ENCODE data around the gene CALB2.

Gene CALB2

GRCh38 chr16:71412270-71413160 lies 54.0 kb downstream of the CALB2 start:
- no peak for TF ChIP-seq ZNF274 (IDR thresholded peaks at IDR 0.05; ENCODE audit: low read depth, low read length)
- H3K4me3 ChIP-seq (ENCODE audit: low read length): no peak overlapping the region

DNA sequence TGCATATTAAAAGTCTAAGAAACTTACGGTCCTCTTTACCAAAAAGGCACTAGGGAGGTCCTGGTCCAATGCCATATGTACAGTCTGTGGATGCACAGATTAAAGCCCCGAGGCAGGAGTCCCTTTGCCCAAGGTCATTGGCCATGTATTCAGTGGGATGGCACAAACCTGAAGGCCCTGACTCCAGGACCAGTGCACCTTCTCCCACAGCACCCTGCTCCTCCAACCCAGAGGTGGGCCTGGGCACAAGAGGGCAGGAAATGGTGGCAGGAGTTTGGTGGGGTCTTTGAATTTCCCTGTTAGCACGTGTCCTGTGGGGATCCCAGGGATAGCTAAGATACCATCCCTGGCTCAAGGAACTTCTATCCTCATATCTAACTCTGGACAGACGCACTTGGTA lies 54.8 kb downstream of the CALB2 start:
- no peak for TF ChIP-seq ZNF274 (IDR thresholded peaks at IDR 0.05; ENCODE audit: low read depth, low read length)
- H3K4me3 ChIP-seq (ENCODE audit: low read length): no peak overlapping the region

GRCh38 chr16:71414038-71414437 lies 55.5 kb downstream of the CALB2 start:
- TF ChIP-seq ZNF274 (IDR thresholded peaks at IDR 0.05; ENCODE audit: low read depth, low read length): no peak
- H3K4me3 ChIP-seq (ENCODE audit: low read length): no peak overlapping the region

GRCh38 chr16:71421911-71422310 lies 63.4 kb downstream of the CALB2 start:
- H3K4me3 ChIP-seq (ENCODE audit: low read length): no peak overlapping the region
- no peak for TF ChIP-seq ZNF274 (IDR thresholded peaks at IDR 0.05; ENCODE audit: low read depth, low read length)

GRCh38 chr16:71423016-71423415 lies 64.5 kb downstream of the CALB2 start:
- H3K4me3 ChIP-seq (ENCODE audit: low read length): no peak overlapping the region
- TF ChIP-seq ZNF274 (IDR thresholded peaks at IDR 0.05; ENCODE audit: low read depth, low read length): no peak

- no peak for TF ChIP-seq ZNF274 (IDR thresholded peaks at IDR 0.05; ENCODE audit: low read depth, low read length)
- H3K4me3 ChIP-seq (ENCODE audit: low read length): no peak overlapping the region
Measured at GRCh38 chr16:71423865-71424264, 65.3 kb downstream of the CALB2 start.

GRCh38 chr16:71424626-71425025 lies 66.1 kb downstream of the CALB2 start:
- TF ChIP-seq ZNF274 (IDR thresholded peaks at IDR 0.05; ENCODE audit: low read depth, low read length): no peak
- no peak overlapping the region for H3K4me3 ChIP-seq (ENCODE audit: low read length)

DNA sequence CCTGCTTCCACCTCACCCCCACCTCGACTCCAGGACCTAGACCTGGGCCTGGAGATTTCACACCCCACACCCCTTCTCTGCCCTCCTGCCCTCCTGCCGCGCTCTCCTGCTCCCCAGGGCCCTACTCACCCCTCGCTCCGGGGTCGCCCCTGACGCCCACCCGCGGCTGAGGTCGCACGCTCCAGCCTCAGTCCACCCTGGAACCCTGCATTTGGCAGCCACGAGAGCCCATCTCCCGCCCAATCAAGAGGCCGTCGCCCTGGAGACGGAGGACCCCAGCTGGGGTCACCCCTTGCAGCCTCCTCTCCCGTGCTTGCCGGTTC lies 67.2 kb downstream of the CALB2 start:
- no peak overlapping the region for H3K4me3 ChIP-seq (ENCODE audit: low read length)
- TF ChIP-seq ZNF274 (IDR thresholded peaks at IDR 0.05; ENCODE audit: low read depth, low read length): no peak

DNA sequence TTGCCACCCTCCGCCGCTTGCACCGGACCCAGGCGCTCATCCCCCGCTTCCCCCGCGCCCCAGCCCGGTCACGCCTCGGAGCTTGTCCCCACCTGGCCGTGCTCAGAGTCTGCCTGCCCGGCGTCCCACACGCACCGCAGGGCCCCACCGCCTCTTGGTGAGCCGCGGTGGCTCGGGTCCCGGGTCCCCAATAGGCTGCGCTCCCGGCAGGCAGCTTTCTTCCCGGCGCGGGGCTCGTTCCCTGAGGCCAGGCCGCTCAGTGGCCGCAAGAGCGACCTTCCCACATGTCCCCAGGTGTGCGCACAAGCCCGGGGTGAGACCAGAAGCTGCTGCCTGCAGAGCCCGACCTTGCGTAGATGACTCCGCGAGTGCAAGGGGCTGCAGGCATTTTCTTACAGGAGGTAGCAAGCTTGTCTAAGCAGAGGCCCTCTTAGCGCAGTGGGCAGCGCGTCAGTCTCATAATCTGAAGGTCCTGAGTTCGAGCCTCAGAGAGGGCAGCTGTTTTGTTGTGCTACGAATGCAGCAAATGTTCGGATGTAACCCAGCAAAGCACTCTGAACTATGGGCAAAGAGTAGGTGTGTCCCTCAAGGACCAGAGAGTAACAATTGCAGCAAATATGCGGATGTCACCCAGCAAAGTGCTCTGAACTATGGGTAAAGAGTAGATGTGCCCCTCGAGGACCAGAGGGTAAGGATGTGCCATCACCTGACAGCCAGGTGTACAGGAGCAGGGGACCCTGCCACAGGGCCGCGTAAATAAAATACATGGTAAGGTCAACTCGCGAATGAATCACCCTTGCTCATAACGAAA lies 67.8 kb downstream of the CALB2 start:
- H3K4me3 ChIP-seq (ENCODE audit: low read length): no peak overlapping the region
- TF ChIP-seq ZNF274 (IDR thresholded peaks at IDR 0.05; ENCODE audit: low read depth, low read length): no peak

DNA sequence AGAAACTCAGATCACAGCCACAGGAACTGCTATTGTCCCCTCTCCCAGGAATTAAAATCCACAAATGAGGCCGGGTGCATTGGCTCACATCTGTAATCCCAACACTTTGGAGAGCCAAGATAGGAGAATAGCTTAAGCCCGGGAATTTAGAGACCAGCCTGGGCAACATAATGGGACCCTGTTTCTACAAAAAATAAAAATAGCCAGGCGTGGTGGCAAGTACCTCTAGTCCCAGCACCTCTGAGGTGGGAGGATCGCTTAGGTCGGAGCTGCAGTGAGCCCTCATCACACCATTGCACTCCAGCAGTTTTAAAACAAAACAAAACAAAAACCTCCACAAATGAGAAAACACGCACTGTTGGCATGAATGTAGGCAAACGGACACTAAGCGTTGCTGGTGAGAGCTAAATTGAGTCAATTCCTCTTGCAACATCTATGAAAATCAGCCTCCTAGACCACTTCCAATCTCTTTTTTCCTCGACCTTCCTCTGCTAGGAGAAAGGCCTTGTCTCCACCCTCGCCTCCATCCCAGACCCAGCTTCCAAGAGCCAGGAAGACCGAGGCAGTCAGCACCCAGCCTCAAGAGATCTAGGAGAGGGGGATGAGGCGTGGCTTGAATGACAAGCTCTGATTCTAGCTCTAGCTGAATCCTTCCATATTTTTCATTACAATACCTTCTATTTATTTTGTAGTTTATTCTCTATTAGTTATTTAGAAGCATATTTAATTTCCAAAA lies 68.5 kb downstream of the CALB2 start:
- no peak overlapping the region for H3K4me3 ChIP-seq (ENCODE audit: low read length)
- TF ChIP-seq ZNF274 (IDR thresholded peaks at IDR 0.05; ENCODE audit: low read depth, low read length): no peak

DNA sequence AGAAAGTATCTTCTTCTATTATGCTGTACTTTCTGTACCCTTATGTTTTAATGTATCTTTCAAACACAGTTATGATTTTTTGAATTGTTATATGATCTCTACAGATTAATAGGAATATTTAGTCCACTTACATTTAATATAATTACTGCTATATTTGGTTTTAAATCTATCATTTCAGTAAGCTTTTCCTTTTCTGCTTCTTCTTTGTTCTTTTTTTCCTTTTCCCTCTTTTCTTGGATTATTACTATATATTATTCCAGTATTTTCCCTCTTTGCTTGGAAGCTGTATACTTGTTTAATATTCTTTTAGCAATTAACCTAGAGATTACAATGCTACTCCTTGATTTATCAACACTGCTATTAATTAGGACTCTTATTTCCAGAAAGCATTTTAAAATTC lies 69.9 kb downstream of the CALB2 start:
- no peak overlapping the region for H3K4me3 ChIP-seq (ENCODE audit: low read length)
- no peak for TF ChIP-seq ZNF274 (IDR thresholded peaks at IDR 0.05; ENCODE audit: low read depth, low read length)

GRCh38 chr16:71428883-71429282 lies 70.4 kb downstream of the CALB2 start:
- no peak for TF ChIP-seq ZNF274 (IDR thresholded peaks at IDR 0.05; ENCODE audit: low read depth, low read length)
- no peak overlapping the region for H3K4me3 ChIP-seq (ENCODE audit: low read length)

- TF ChIP-seq ZNF274 (IDR thresholded peaks at IDR 0.05; ENCODE audit: low read depth, low read length): no peak
- no peak overlapping the region for H3K4me3 ChIP-seq (ENCODE audit: low read length)
Measured at GRCh38 chr16:71429581-71429980, 71.1 kb downstream of the CALB2 start.

- no peak for TF ChIP-seq ZNF274 (IDR thresholded peaks at IDR 0.05; ENCODE audit: low read depth, low read length)
- H3K4me3 ChIP-seq (ENCODE audit: low read length): no peak overlapping the region
Measured at GRCh38 chr16:71430744-71431143, 72.2 kb downstream of the CALB2 start.

All from GM08714 (cell line).